Measurements from ENCODE around the gene HYPK.

HYPK gene

DNA sequence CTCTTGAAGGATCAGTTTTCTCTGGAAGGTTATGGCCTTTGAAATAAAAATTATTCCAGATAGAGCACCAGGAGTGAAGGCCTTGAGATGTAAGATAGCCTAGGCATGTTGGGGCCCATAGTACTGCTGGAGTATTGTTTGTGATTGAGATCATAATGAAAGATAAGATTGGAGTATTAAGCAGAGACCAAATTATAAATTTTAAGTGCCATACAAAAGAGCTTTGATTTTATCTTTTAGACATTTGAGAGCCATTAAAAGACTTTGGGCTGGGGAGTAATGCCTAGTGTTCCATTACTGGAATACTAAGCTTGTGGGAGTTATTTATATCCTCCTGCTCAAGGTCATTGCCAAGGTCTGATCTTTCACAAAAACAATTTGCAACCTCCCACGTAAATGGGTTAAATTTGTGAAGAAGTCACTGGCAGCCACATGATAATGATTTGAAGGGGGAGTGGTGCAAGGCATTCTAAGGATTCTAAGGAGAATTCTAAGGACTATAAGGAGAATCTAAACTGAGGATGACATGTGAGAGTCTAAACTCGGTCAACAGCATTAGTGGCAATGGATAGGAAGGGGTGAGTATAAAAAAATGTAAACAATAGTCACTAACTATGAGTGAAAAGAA lies 36.5 kb upstream of the HYPK start:
- Histone ChIP-seq H3K4me1 (ENCODE audit: control insufficient read depth, low read length) (no peaks in the 10 kb centered on the region; the same call in 1 of the 2 replicates), H3K27me3 (ENCODE audit: control insufficient read depth, low read length) (no peaks in the 10 kb centered on the region), H3K27ac (ENCODE audit: low read depth, low read length) (no peak overlapping the region), H3K4me3 (ENCODE audit: low read length) (no peak overlapping the region), H3F3A (ENCODE audit: control insufficient read depth, insufficient read depth) (peaks cover 60% of the 10 kb centered on the region), H4K20me1 (ENCODE audit: control insufficient read depth, insufficient read depth, low read depth, low read length) (peaks cover 3% of the 10 kb centered on the region; the same call in 1 of the 2 replicates), H3K9me2 (replicated peaks; ENCODE audit: control insufficient read depth, low read length) (no peaks in the 10 kb centered on the region), H3K9me3 (ENCODE audit: control insufficient read depth, insufficient read depth, low read length) (no peaks in the 10 kb centered on the region), H3K79me2 (ENCODE audit: control insufficient read depth, low read length) (peaks cover 22% of the 10 kb centered on the region), H3K36me3 (ENCODE audit: control insufficient read depth, low read length) (peaks cover 95% of the 10 kb centered on the region), H3K4me2 (ENCODE audit: low read length) (no peak overlapping the region)
- no peak for TF ChIP-seq EZH2phosphoT487 (IDR thresholded peaks at IDR 0.05; ENCODE audit: borderline replicate concordance, low read length)
- TF ChIP-seq, protein P1, sequence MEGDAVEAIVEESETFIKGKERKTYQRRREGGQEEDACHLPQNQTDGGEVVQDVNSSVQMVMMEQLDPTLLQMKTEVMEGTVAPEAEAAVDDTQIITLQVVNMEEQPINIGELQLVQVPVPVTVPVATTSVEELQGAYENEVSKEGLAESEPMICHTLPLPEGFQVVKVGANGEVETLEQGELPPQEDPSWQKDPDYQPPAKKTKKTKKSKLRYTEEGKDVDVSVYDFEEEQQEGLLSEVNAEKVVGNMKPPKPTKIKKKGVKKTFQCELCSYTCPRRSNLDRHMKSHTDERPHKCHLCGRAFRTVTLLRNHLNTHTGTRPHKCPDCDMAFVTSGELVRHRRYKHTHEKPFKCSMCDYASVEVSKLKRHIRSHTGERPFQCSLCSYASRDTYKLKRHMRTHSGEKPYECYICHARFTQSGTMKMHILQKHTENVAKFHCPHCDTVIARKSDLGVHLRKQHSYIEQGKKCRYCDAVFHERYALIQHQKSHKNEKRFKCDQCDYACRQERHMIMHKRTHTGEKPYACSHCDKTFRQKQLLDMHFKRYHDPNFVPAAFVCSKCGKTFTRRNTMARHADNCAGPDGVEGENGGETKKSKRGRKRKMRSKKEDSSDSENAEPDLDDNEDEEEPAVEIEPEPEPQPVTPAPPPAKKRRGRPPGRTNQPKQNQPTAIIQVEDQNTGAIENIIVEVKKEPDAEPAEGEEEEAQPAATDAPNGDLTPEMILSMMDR (IDR thresholded peaks at IDR 0.05; ENCODE audit: low read depth, low read length, poor library complexity, severe bottlenecking), result no peak

DNA sequence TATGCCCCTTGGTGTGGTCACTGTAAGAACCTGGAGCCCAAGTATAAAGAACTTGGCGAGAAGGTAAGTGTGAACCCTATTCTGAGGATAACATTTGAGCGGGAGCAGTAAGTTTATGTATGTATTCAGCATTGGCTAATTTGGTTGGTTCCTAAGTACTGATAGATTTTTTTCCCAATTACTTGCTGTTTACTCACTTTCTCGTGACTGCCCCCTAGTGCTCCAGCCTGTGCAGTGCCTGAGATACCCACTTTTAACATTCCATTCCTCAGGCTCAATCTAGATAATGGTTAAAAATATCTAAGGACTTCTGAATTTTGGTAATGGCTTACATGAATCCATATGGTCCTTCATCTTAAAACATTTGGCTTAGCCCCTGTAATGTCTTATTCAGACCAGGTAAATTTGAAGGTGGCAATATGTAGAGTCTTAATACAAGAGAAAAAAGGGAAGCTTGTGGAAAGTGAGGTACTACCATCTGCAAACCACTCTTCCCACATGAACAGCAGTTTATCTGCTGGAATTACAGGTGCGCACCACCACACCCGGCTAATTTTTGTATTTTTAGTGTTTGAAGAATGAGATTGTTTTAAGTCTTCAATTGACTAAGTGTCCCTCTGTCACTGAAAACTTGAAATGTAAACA lies 30.7 kb upstream of the HYPK start:
- peaks cover 6% of the 10 kb centered on the region; the same call in 1 of the 2 replicates for H4K20me1 ChIP-seq (ENCODE audit: control insufficient read depth, insufficient read depth, low read depth, low read length)
- H3F3A ChIP-seq (ENCODE audit: control insufficient read depth, insufficient read depth), result peaks cover 96% of the 10 kb centered on the region
- H3K27ac ChIP-seq (ENCODE audit: low read depth, low read length), result peak overlapping the region; percentile 56
- H3K9me3 ChIP-seq (ENCODE audit: control insufficient read depth, insufficient read depth, low read length), result no peaks in the 10 kb centered on the region
- H3K9me2 ChIP-seq (replicated peaks; ENCODE audit: control insufficient read depth, low read length), result no peaks in the 10 kb centered on the region
- no peak overlapping the region for H3K4me3 ChIP-seq (ENCODE audit: low read length)
- H3K79me2 ChIP-seq (ENCODE audit: control insufficient read depth, low read length), result peaks cover 21% of the 10 kb centered on the region
- TF ChIP-seq, protein P1 (IDR thresholded peaks at IDR 0.05; ENCODE audit: low read depth, low read length, poor library complexity, severe bottlenecking), result peak; percentile 95
- TF ChIP-seq EZH2phosphoT487 (IDR thresholded peaks at IDR 0.05; ENCODE audit: borderline replicate concordance, low read length), result no peak
- H3K36me3 ChIP-seq (ENCODE audit: control insufficient read depth, low read length), result peaks cover 98% of the 10 kb centered on the region
- no peaks in the 10 kb centered on the region for H3K27me3 ChIP-seq (ENCODE audit: control insufficient read depth, low read length)
- peaks cover 43% of the 10 kb centered on the region for H3K4me1 ChIP-seq (ENCODE audit: control insufficient read depth, low read length)
- 0 out of 2 replicates have a peak overlapping the region, but pooled peaks have one; percentile 6 for H3K4me2 ChIP-seq (ENCODE audit: low read length)

DNA sequence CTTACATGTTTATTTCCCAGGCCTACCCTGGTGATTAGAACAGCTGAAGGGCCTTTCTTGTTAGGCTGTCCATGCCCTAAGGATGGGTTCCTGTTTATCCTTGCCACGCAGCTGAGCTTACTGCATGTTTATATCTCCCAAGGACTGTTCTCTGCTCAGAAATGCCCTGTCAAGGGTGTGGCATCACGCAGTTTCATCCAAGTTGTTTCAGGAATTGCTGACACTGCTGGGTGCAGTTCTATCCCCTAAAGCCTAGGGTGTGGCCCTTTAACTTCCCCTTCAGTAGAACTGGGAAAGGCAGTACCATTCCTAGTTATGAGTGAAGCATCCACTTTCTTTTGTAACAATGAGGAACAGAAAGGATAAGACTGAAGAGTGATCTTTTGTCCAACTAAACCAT lies 28.6 kb upstream of the HYPK start:
- TF ChIP-seq EZH2phosphoT487 (IDR thresholded peaks at IDR 0.05; ENCODE audit: borderline replicate concordance, low read length), result no peak
- TF ChIP-seq, protein P1 (IDR thresholded peaks at IDR 0.05; ENCODE audit: low read depth, low read length, poor library complexity, severe bottlenecking), result no peak
- peak overlapping the region; percentile 93 for H3K4me2 ChIP-seq (ENCODE audit: low read length)
- H3K27me3 ChIP-seq (ENCODE audit: control insufficient read depth, low read length), result no peaks in the 10 kb centered on the region
- H3K79me2 ChIP-seq (ENCODE audit: control insufficient read depth, low read length), result peaks cover 42% of the 10 kb centered on the region
- H3K9me2 ChIP-seq (replicated peaks; ENCODE audit: control insufficient read depth, low read length), result no peaks in the 10 kb centered on the region
- H3F3A ChIP-seq (ENCODE audit: control insufficient read depth, insufficient read depth), result peaks cover 87% of the 10 kb centered on the region
- H3K9me3 ChIP-seq (ENCODE audit: control insufficient read depth, insufficient read depth, low read length), result no peaks in the 10 kb centered on the region
- no peak overlapping the region for H3K4me3 ChIP-seq (ENCODE audit: low read length)
- H4K20me1 ChIP-seq (ENCODE audit: control insufficient read depth, insufficient read depth, low read depth, low read length), result peaks cover 11% of the 10 kb centered on the region; the same call in 1 of the 2 replicates
- peaks cover 52% of the 10 kb centered on the region for H3K4me1 ChIP-seq (ENCODE audit: control insufficient read depth, low read length)
- H3K36me3 ChIP-seq (ENCODE audit: control insufficient read depth, low read length), result peaks cover 96% of the 10 kb centered on the region
- H3K27ac ChIP-seq (ENCODE audit: low read depth, low read length), result peak overlapping the region; percentile 97
